ENCODE results near the gene CDK14.

CDK14 gene

DNA sequence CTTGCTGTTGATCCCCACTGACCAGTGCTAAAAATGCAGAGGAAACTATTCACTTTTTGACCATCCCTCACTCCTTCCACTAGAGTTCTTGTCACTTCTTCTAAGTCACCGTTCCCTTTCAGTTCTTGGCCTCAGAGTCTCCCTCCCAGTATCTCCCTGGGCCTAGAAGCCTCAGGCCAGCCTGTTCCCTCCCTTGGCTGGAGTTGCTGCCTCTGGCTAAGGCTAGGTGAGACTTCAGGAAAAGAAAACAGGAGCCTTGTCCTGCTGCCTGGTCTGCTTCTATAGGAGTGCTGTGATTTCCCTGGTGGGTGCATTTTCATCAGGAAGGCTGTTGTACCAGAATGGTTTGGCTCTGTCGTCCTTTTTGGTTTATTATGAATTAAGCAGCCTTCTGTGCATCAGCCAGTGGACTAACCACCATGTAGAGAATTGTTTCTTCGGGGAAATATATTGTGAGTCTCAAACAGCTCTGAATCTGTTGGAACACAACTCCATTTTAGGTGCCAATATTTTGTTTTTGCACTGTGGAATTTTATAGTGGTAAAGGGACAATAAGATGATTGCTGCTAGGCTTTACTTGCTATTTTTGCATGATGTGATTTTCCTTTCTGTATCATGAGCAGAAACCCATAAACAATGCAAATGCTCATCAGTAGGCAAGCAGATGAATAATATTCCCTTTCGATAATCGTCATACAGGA, 434.7 kb downstream of the CDK14 start:
- in situ Hi-C loops (cut with HindIII; ENCODE audit: low pct_ligation_motif_present, low pct_unique_long_range_greater_than_20kb, low sequenced_read_pairs), result loop anchor here (25.0 kb wide), 1 partner anchor 444 kb away; the partner anchor contains the start of gene CDK14
- no peak for DNase-seq

DNA sequence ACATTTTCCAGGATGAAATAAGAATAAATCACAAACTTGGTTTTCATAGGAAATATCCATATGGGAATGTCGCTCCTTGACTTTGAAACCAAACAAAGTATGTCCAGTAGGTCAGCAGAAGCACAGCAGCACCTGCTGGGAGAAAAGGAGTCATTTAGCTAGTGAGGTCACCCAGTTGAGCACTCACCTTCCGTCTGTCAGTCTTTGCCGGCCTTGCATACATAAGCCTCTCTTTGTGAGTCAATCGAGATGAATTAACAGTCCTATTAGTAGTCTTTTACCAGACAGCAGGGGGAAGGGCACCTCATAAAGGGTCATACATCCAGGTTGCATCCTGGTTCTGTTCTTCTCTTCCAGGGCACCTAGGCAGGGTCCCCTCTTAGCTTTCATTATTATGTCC, 435.6 kb downstream of the CDK14 start:
- DNase-seq, result no peak
- in situ Hi-C loops (cut with HindIII; ENCODE audit: low pct_ligation_motif_present, low pct_unique_long_range_greater_than_20kb, low sequenced_read_pairs), result loop anchor here (25.0 kb wide), 1 partner anchor 444 kb away; the partner anchor contains the start of gene CDK14

DNA sequence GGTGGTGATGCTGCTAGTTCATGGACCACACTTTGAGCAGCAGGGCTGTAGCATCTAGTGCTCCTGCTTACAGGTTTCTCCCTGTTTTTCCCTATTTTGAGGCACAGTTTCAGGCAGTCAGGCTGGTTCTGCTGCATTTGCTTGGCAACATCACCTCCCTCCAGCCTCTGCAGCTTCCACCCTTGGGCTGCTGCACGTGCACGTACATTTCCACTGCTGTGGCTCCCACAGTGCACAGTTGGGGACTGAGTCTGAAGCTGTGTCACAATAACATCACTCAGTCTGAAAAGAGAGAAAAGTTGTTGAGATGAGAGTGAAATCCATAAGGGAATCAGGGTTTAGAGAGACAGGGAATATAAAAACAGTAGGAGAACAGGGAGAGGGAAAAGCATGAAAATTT, 437.5 kb downstream of the CDK14 start:
- in situ Hi-C loops (cut with HindIII; ENCODE audit: low pct_ligation_motif_present, low pct_unique_long_range_greater_than_20kb, low sequenced_read_pairs), result loop anchor here (25.0 kb wide), 1 partner anchor 446 kb away; the partner anchor contains the start of gene CDK14
- no peak for DNase-seq

- DNase-seq, result peak; percentile 74
- in situ Hi-C loops (cut with HindIII; ENCODE audit: low pct_ligation_motif_present, low pct_unique_long_range_greater_than_20kb, low sequenced_read_pairs), result loop anchor here (25.0 kb wide), 1 partner anchor 447 kb away; the partner anchor contains the start of gene CDK14
Measured at GRCh38 chr7:91034459-91035368, 438.6 kb downstream of the CDK14 start.

GRCh38 chr7:91039033-91039432, 442.9 kb downstream of the CDK14 start:
- in situ Hi-C loops (cut with HindIII; ENCODE audit: low pct_ligation_motif_present, low pct_unique_long_range_greater_than_20kb, low sequenced_read_pairs), result loop anchor here (25.0 kb wide), 1 partner anchor 452 kb away; the partner anchor contains the start of gene CDK14

GRCh38 chr7:91041141-91041540, 445.0 kb downstream of the CDK14 start:
- in situ Hi-C loops (cut with HindIII; ENCODE audit: low pct_ligation_motif_present, low pct_unique_long_range_greater_than_20kb, low sequenced_read_pairs), result loop anchor here (25.0 kb wide), 1 partner anchor 454 kb away; the partner anchor contains the start of gene CDK14
- DNase-seq, result no peak

More at GRCh38 chr7:91039033-91039432, 442.9 kb downstream of the CDK14 start:
- DNase-seq, result no peak

- no peak for DNase-seq
- in situ Hi-C loops (cut with HindIII; ENCODE audit: low pct_ligation_motif_present, low pct_unique_long_range_greater_than_20kb, low sequenced_read_pairs), result loop anchor here (25.0 kb wide), 1 partner anchor 455 kb away; the partner anchor contains the start of gene CDK14
Measured at GRCh38 chr7:91041901-91042484, 445.9 kb downstream of the CDK14 start.

DNA sequence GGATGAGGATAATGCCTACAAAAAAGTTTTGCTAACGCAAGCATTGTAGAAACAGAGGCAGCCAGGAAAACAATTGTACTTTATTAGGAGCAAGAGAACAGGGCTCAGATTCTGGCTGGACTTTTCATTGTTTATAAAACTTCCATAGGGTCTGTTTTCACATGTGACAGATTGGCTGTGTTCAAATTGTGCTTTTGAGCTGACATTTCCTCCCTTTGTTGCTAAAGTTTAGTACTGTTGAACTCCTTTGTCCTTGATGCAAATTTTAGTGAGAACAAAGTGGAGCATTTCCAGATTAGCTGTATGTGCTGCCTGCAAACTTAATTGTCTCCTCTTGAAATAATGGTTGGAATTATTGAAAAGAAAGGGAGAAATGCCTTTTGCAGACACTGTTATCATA, 447.1 kb downstream of the CDK14 start:
- in situ Hi-C loops (cut with HindIII; ENCODE audit: low pct_ligation_motif_present, low pct_unique_long_range_greater_than_20kb, low sequenced_read_pairs), result loop anchor here (25.0 kb wide), 1 partner anchor 456 kb away; the partner anchor contains the start of gene CDK14
- DNase-seq, result no peak

DNA sequence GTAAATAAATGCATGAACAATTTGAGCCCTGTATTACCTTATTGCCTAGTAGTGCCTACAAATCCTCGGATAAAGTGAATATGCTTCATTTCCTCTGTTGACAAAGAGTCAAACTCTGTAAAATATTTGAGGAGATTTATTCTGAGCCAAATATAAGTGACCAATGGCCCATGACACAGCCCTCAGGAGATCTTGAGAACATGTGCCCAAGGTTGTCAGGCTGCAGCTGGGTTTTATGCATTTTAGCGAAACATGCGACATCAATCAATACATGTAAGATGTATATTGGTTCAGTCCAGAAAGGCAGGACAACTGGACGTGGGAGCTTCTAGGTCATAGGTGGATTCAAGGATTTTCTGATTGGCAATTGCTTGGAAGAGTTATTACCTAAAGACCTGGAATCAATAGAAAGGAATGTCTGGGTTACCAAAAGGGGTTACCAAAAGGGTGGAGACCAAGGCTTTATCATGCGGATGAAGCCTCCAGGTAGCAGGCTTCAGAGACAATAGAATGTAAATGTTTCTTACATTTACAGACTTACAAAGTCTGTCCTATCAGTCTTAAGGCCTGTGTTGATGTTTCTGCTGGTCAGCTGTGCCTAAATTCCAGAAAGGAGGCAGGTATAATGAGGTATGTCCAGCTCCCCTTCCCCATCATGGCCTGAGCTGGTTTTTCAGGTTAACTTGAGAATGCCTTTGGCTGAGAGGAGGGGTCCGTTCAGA, 448.0 kb downstream of the CDK14 start:
- in situ Hi-C loops (cut with HindIII; ENCODE audit: low pct_ligation_motif_present, low pct_unique_long_range_greater_than_20kb, low sequenced_read_pairs), result loop anchor here (25.0 kb wide), 1 partner anchor 457 kb away; the partner anchor contains the start of gene CDK14
- DNase-seq, result no peak

GRCh38 chr7:91045606-91046005, 449.5 kb downstream of the CDK14 start:
- DNase-seq, result no peak
- in situ Hi-C loops (cut with HindIII; ENCODE audit: low pct_ligation_motif_present, low pct_unique_long_range_greater_than_20kb, low sequenced_read_pairs), result loop anchor here (25.0 kb wide), 1 partner anchor 458 kb away; the partner anchor contains the start of gene CDK14

DNA sequence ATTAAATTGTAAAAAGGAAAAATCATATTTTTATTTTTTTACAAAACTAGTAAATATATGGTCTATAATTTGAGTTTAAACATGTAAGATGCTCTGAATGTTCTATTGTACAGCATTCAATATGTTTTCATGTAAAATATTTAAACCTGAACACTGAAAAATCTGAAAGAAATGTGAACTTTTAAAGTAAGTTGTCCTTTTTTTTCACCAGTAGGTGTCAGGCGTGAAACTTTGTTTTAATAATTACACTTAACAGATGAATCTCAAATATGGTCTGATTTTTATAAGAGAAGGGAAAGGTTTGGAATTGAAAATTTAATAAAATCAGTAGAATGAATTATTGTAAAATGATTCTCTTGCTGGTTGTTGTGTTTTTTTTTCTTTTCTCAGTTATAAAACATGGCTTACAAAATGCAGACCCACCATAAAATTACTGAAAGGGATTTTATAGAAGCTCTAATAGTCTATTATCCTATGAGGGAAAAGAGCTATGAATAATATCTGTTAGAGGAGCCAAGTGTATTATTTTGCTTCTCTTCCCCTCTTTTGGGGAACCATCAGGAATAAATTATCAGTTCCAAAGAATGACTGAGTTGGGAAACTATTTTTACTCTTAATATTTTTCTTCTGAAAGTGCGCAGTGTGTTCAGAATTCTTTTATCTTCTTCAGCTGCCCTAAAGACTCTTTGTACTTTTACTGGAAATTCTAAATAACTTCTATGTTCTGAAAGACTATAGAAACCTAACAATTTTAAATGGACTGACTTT, 450.4 kb downstream of the CDK14 start:
- peak; percentile 44 for DNase-seq
- in situ Hi-C loops (cut with HindIII; ENCODE audit: low pct_ligation_motif_present, low pct_unique_long_range_greater_than_20kb, low sequenced_read_pairs), result loop anchor here (25.0 kb wide), 1 partner anchor 459 kb away; the partner anchor contains the start of gene CDK14

GRCh38 chr7:91047636-91048035, 451.5 kb downstream of the CDK14 start:
- no peak for DNase-seq
- in situ Hi-C loops (cut with HindIII; ENCODE audit: low pct_ligation_motif_present, low pct_unique_long_range_greater_than_20kb, low sequenced_read_pairs), result loop anchor here (25.0 kb wide), 1 partner anchor 460 kb away; the partner anchor contains the start of gene CDK14

- in situ Hi-C loops (cut with HindIII; ENCODE audit: low pct_ligation_motif_present, low pct_unique_long_range_greater_than_20kb, low sequenced_read_pairs), result no loop called here
Measured at GRCh38 chr7:91050677-91051076, 454.6 kb downstream of the CDK14 start.

DNA sequence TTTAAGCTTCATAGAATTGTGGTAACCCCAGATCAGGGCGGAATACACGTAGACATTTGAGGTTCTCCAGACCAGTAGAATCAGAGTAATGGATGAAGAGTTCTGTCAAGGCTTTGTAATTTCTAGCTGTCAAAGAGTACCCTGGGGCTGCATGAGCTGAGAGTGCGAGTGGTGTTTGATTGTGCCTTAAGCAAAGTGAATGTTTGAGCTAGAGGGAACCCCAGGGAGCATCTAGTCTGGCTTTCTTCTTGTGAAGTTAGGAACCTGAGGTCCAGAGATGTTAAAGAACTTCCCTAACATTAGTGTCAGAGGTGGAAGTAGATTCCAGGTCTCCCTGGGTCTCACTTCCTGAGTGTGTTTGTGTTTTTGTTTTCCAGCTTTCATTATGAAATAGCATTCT, 455.8 kb downstream of the CDK14 start:
- no peak for DNase-seq
- in situ Hi-C loops (cut with HindIII; ENCODE audit: low pct_ligation_motif_present, low pct_unique_long_range_greater_than_20kb, low sequenced_read_pairs), result no loop called here

More at GRCh38 chr7:91050677-91051076, 454.6 kb downstream of the CDK14 start:
- DNase-seq, result no peak

GRCh38 chr7:91054374-91054773, 458.3 kb downstream of the CDK14 start:
- in situ Hi-C loops (cut with HindIII; ENCODE audit: low pct_ligation_motif_present, low pct_unique_long_range_greater_than_20kb, low sequenced_read_pairs), result no loop called here
- no peak for DNase-seq

GRCh38 chr7:91055219-91055618, 459.1 kb downstream of the CDK14 start:
- in situ Hi-C loops (cut with HindIII; ENCODE audit: low pct_ligation_motif_present, low pct_unique_long_range_greater_than_20kb, low sequenced_read_pairs), result no loop called here
- peak; percentile 22 for DNase-seq

GRCh38 chr7:91062713-91063112, 466.6 kb downstream of the CDK14 start:
- in situ Hi-C loops (cut with HindIII; ENCODE audit: low pct_ligation_motif_present, low pct_unique_long_range_greater_than_20kb, low sequenced_read_pairs), result no loop called here
- no peak for DNase-seq

Data from ACHN (cell line).